ENCODE data around the gene PTCD2.

The PTCD2 gene

GRCh38 chr5:72272398-72272797 is 47.8 kb upstream of the PTCD2 start (continued):
- TF ChIP-seq GLIS3 (CRISPR knock-in tag; IDR thresholded peaks at IDR 0.05) = no peak
- TF ChIP-seq ESRRG (CRISPR knock-in tag; IDR thresholded peaks at IDR 0.05) = no peak

- ATAC-seq = no peak
- TF ChIP-seq CSRNP3 (CRISPR knock-in tag; IDR thresholded peaks at IDR 0.05) (no peak), PPARA (CRISPR knock-in tag; IDR thresholded peaks at IDR 0.05; ENCODE audit: borderline replicate concordance) (no peak), ZNF70 (CRISPR knock-in tag; IDR thresholded peaks at IDR 0.05) (no peak), ARNTL (CRISPR knock-in tag; IDR thresholded peaks at IDR 0.05; ENCODE audit: borderline replicate concordance, low read depth) (no peak), TCF4 (CRISPR knock-in tag; IDR thresholded peaks at IDR 0.05; ENCODE audit: borderline replicate concordance) (no peak), ZNF8 (CRISPR knock-in tag; IDR thresholded peaks at IDR 0.05) (no peak), PATZ1 (CRISPR knock-in tag; IDR thresholded peaks at IDR 0.05; ENCODE audit: borderline replicate concordance) (no peak), BACH2 (CRISPR knock-in tag; IDR thresholded peaks at IDR 0.05; ENCODE audit: borderline replicate concordance) (no peak), ZFP30 (CRISPR knock-in tag; IDR thresholded peaks at IDR 0.05) (no peak), ESRRG (CRISPR knock-in tag; IDR thresholded peaks at IDR 0.05) (no peak), OSR1 (CRISPR knock-in tag; IDR thresholded peaks at IDR 0.05) (no peak)
These were observed 46.6 kb upstream of the PTCD2 start for GRCh38 chr5:72273547-72273946.

- ATAC-seq = no peak
- TF ChIP-seq TSHZ2 (CRISPR knock-in tag; IDR thresholded peaks at IDR 0.05) (no peak), OSR1 (CRISPR knock-in tag; IDR thresholded peaks at IDR 0.05) (no peak), PPARA (CRISPR knock-in tag; IDR thresholded peaks at IDR 0.05; ENCODE audit: borderline replicate concordance) (no peak), ZFP30 (CRISPR knock-in tag; IDR thresholded peaks at IDR 0.05) (no peak), GLIS3 (CRISPR knock-in tag; IDR thresholded peaks at IDR 0.05) (no peak), CSDC2 (CRISPR knock-in tag; IDR thresholded peaks at IDR 0.05) (no peak)
These were observed 43.9 kb upstream of the PTCD2 start for GRCh38 chr5:72276219-72276752.

GRCh38 chr5:72280581-72281069 is 39.5 kb upstream of the PTCD2 start:
- ATAC-seq = peak; percentile 84
- TF ChIP-seq TSHZ2 (CRISPR knock-in tag; IDR thresholded peaks at IDR 0.05) (peak; percentile 51; the same call in 1 of the 2 replicates), RARB (CRISPR knock-in tag; IDR thresholded peaks at IDR 0.05) (no peak), SNAI2 (CRISPR knock-in tag; IDR thresholded peaks at IDR 0.05) (no peak), ZNF8 (CRISPR knock-in tag; IDR thresholded peaks at IDR 0.05) (no peak), ESRRG (CRISPR knock-in tag; IDR thresholded peaks at IDR 0.05) (no peak), ZC3H10 (CRISPR knock-in tag; IDR thresholded peaks at IDR 0.05) (no peak), CSRNP3 (CRISPR knock-in tag; IDR thresholded peaks at IDR 0.05) (no peak), ARNTL (CRISPR knock-in tag; IDR thresholded peaks at IDR 0.05; ENCODE audit: borderline replicate concordance, low read depth) (no peak), ISL1 (CRISPR knock-in tag; IDR thresholded peaks at IDR 0.05) (0 out of 2 replicates have a peak, but pooled peaks have one; percentile 16), OSR1 (CRISPR knock-in tag; IDR thresholded peaks at IDR 0.05) (no peak), BACH2 (CRISPR knock-in tag; IDR thresholded peaks at IDR 0.05; ENCODE audit: borderline replicate concordance) (no peak), CREB5 (CRISPR knock-in tag; IDR thresholded peaks at IDR 0.05; ENCODE audit: low read depth) (no peak), PATZ1 (CRISPR knock-in tag; IDR thresholded peaks at IDR 0.05; ENCODE audit: borderline replicate concordance) (no peak), ZNF565 (CRISPR knock-in tag; conservative IDR thresholded peaks at IDR 0.05; ENCODE audit: low read depth) (no peak), ZFP30 (CRISPR knock-in tag; IDR thresholded peaks at IDR 0.05) (no peak), TOX (CRISPR knock-in tag; IDR thresholded peaks at IDR 0.05; ENCODE audit: borderline replicate concordance) (no peak)
